Thyroid gland (tissue), 4 donors: ENCODE measurements around the gene EXOSC10.
"Not testable (repeated sequence)": the region's sequence is repeated elsewhere in the genome, so short reads cannot be mapped to it uniquely, and the experiment has no call there.

Source experiments
- CTCF ChIP-seq, 6 experiments: fragments of 200-600 bp in 3 of 6; fragments of 450-650 bp in 3 of 6; sonication (generic) in 3 of 6; IDR thresholded peaks; one replicate each; pipeline ENCODE4 v1.5.1; 2016 to 2019; ENCODE audit warnings: antibody characterized with exemption in 6 of 6, mild to moderate bottlenecking in 2 of 6, inconsistent platforms in 1 of 6, moderate library complexity in 1 of 6
- POLR2A ChIP-seq, 2 donors: fragments of 450-650 bp; IDR thresholded peaks; one replicate each; pipeline ENCODE4 v1.6.1; 2017; ENCODE audit warnings: antibody characterized with exemption in 2 of 2, mild to moderate bottlenecking in 2 of 2, moderate library complexity in 1 of 2

- not testable (repeated sequence) for TF ChIP-seq CTCF, POLR2A (IDR thresholded peaks at IDR 0.05)
Observed at GRCh38 chr1:11037019-11037739, 62.5 kb downstream of the EXOSC10 start.
